ENCODE results near the gene ENPP3. TPM values are rescaled to one million over a fixed set of nuclear protein-coding genes. Genes with fewer than 3 reads are reported as not detected.

The ENPP3 gene
- total RNA-seq, 3 donors from 2014 or later = 0.98 to 1.8 (median 1.8) TPM

GRCh38 chr6:131754088-131754487 lies 117.0 kb downstream of the ENPP3 start:
- no peak for TF ChIP-seq POLR2AphosphoS5 (IDR thresholded peaks at IDR 0.05)
- TF ChIP-seq POLR2A (IDR thresholded peaks at IDR 0.05) = no peak
- no peak for TF ChIP-seq CTCF (IDR thresholded peaks at IDR 0.05)
- Histone ChIP-seq H3K27me3 (no peaks in the 10 kb centered on the region), H3K27ac (no peak overlapping the region), H3K9me3 (no peaks in the 10 kb centered on the region), H3K36me3 (no peaks in the 10 kb centered on the region), H3K4me3 (no peak overlapping the region), H3K4me1 (no peaks in the 10 kb centered on the region)
- no peak for DNase-seq (ENCODE audit: low spot score in 2 of 2)
- intact Hi-C loops (cut with DNase I; ENCODE audit: low total_unique reads) = no loop called here

GRCh38 chr6:131754715-131755567 lies 117.8 kb downstream of the ENPP3 start:
- no peak for TF ChIP-seq CTCF (IDR thresholded peaks at IDR 0.05)
- no peak for TF ChIP-seq POLR2A (IDR thresholded peaks at IDR 0.05)
- no peak for TF ChIP-seq POLR2AphosphoS5 (IDR thresholded peaks at IDR 0.05)
- no peaks in the 10 kb centered on the region for H3K4me1 ChIP-seq
- intact Hi-C loops (cut with DNase I; ENCODE audit: low total_unique reads) = no loop called here
- no peaks in the 10 kb centered on the region for H3K9me3 ChIP-seq
- no peaks in the 10 kb centered on the region for H3K27me3 ChIP-seq
- no peaks in the 10 kb centered on the region for H3K36me3 ChIP-seq
- no peak for DNase-seq (ENCODE audit: low spot score in 2 of 2)
- H3K4me3 ChIP-seq = no peak overlapping the region
- H3K27ac ChIP-seq = no peak overlapping the region

GRCh38 chr6:131755597-131755996 lies 118.5 kb downstream of the ENPP3 start:
- no peak overlapping the region for H3K27ac ChIP-seq
- H3K9me3 ChIP-seq = no peaks in the 10 kb centered on the region
- H3K27me3 ChIP-seq = no peaks in the 10 kb centered on the region
- H3K4me1 ChIP-seq = no peaks in the 10 kb centered on the region
- no peak for TF ChIP-seq CTCF (IDR thresholded peaks at IDR 0.05)
- no peak for TF ChIP-seq POLR2A (IDR thresholded peaks at IDR 0.05)
- no peak for TF ChIP-seq POLR2AphosphoS5 (IDR thresholded peaks at IDR 0.05)
- no peaks in the 10 kb centered on the region for H3K36me3 ChIP-seq
- no peak for DNase-seq (ENCODE audit: low spot score in 2 of 2)
- H3K4me3 ChIP-seq = no peak overlapping the region
- intact Hi-C loops (cut with DNase I; ENCODE audit: low total_unique reads) = no loop called here

DNA sequence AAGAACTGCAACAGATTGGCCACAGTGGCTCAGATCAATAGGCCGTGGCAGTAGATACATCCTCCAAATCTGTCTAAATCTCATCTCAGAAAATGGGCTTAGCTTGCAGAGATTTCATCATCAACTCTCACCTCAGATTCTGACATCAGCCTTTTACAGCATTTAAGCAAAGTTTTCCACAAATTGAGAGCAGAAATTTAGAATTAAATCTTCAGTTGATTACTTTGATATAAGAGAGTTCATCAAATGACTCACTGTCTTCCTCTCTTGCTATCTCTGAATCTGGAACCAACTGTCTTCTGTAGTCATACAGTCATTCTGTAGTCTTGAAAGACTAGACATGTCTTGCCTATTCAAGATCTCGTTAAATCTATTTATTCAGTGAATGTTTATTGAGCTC lies 118.9 kb downstream of the ENPP3 start:
- DNase-seq (ENCODE audit: low spot score in 2 of 2) = no peak
- intact Hi-C loops (cut with DNase I; ENCODE audit: low total_unique reads) = no loop called here
- Histone ChIP-seq H3K36me3 (no peaks in the 10 kb centered on the region), H3K4me3 (no peak overlapping the region), H3K27me3 (no peaks in the 10 kb centered on the region), H3K4me1 (no peaks in the 10 kb centered on the region), H3K27ac (no peak overlapping the region), H3K9me3 (no peaks in the 10 kb centered on the region)
- TF ChIP-seq CTCF (IDR thresholded peaks at IDR 0.05) (no peak), POLR2AphosphoS5 (IDR thresholded peaks at IDR 0.05) (no peak), POLR2A (IDR thresholded peaks at IDR 0.05) (no peak)

DNA sequence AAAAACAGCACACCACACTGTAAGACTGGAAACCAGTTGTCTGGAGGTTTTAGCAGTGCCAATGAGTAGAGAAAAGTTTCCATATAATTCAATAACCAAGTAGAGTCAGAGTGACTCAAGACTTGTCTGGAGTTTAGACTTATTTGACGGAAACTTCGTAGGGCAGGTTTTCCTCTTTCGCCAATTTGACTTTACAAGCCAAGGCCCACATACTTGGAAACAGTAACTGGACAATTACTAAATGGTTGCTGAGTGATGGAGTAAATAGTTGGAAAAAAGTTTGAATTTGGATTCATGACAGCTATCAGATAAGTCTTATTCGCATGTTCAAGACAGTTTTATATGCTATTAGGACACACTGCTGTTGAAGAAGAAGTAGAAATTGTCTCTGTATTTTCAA lies 121.8 kb downstream of the ENPP3 start:
- intact Hi-C loops (cut with DNase I; ENCODE audit: low total_unique reads) = no loop called here
- no peaks in the 10 kb centered on the region for H3K9me3 ChIP-seq
- TF ChIP-seq CTCF (IDR thresholded peaks at IDR 0.05) = no peak
- TF ChIP-seq POLR2A (IDR thresholded peaks at IDR 0.05) = no peak
- no peak for TF ChIP-seq POLR2AphosphoS5 (IDR thresholded peaks at IDR 0.05)
- no peak overlapping the region for H3K27ac ChIP-seq
- no peaks in the 10 kb centered on the region for H3K27me3 ChIP-seq
- no peak overlapping the region for H3K4me3 ChIP-seq
- H3K36me3 ChIP-seq = no peaks in the 10 kb centered on the region
- H3K4me1 ChIP-seq = no peaks in the 10 kb centered on the region
- no peak for DNase-seq (ENCODE audit: low spot score in 2 of 2)
